Astrocyte of the spinal cord (primary cell): Measurements from ENCODE around the gene VWA8.
"Not testable (repeated sequence)": the region's sequence is repeated elsewhere in the genome, so short reads cannot be mapped to it uniquely, and the experiment has no call there.

Experiments
- DNase-seq: peaks from one replicate; pipeline ENCODE4 v3.0.0; 2011; ENCODE audit warnings: low read depth, low spot score
- H3K4me3 ChIP-seq: 2 replicates; pipeline ENCODE4 v1.5.1; 2011; ENCODE audit warnings: low read depth, mild to moderate bottlenecking, low read length, moderate library complexity
- in situ Hi-C: cut with HindIII; loops from 2 replicates; pipeline ENCODE4 v1.10.0; 2017; ENCODE audit warnings: low sequenced_read_pairs
- TF ChIP-seq, protein P1 (sequence below): IDR thresholded peaks from 2 replicates; pipeline ENCODE4 v1.5.1; 2012; ENCODE audit warnings: low read depth, mild to moderate bottlenecking, low read length, inconsistent platforms

Gene VWA8

GRCh38 chr13:41956272-41956671, 4.6 kb downstream of the VWA8 start:
- DNase-seq = no peak
- TF ChIP-seq, protein P1, sequence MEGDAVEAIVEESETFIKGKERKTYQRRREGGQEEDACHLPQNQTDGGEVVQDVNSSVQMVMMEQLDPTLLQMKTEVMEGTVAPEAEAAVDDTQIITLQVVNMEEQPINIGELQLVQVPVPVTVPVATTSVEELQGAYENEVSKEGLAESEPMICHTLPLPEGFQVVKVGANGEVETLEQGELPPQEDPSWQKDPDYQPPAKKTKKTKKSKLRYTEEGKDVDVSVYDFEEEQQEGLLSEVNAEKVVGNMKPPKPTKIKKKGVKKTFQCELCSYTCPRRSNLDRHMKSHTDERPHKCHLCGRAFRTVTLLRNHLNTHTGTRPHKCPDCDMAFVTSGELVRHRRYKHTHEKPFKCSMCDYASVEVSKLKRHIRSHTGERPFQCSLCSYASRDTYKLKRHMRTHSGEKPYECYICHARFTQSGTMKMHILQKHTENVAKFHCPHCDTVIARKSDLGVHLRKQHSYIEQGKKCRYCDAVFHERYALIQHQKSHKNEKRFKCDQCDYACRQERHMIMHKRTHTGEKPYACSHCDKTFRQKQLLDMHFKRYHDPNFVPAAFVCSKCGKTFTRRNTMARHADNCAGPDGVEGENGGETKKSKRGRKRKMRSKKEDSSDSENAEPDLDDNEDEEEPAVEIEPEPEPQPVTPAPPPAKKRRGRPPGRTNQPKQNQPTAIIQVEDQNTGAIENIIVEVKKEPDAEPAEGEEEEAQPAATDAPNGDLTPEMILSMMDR = no peak
- in situ Hi-C loops = no loop called here
- no peak overlapping the region for H3K4me3 ChIP-seq

GRCh38 chr13:41955605-41956004, 5.3 kb downstream of the VWA8 start:
- no peak overlapping the region for H3K4me3 ChIP-seq
- no peak for DNase-seq
- in situ Hi-C loops = no loop called here
- TF ChIP-seq, protein P1 = no peak

- H3K4me3 ChIP-seq = no peak overlapping the region
- no peak for DNase-seq
- in situ Hi-C loops = no loop called here
- TF ChIP-seq, protein P1 = no peak
Observed at GRCh38 chr13:41954226-41954625, 6.7 kb downstream of the VWA8 start.

DNA sequence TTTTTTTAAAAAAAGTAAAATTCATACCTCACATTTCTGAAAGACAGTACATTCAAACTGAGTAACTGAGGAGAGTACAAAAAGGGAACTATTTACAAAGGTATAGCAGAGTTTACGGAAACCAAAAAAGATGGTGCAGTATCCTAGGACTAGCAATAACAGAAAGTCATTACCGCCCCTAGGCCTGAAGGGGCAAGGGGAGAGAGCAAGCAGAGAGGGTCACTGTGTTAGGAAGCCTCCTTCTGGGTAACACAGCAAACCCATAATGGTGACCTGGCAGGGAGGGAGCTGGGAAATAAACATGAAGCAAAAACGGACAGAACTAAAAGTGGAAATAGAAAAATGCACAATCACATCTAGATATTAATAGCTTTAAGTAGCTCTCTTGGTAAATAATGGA, 8.2 kb downstream of the VWA8 start:
- TF ChIP-seq, protein P1 = no peak
- DNase-seq = no peak
- in situ Hi-C loops = no loop called here
- no peak overlapping the region for H3K4me3 ChIP-seq

GRCh38 chr13:41949104-41949503, 11.8 kb downstream of the VWA8 start:
- H3K4me3 ChIP-seq, in situ Hi-C loops, DNase-seq: not testable (repeated sequence)

GRCh38 chr13:41945926-41946325, 15.0 kb downstream of the VWA8 start:
- in situ Hi-C loops = no loop called here
- no peak overlapping the region for H3K4me3 ChIP-seq
- TF ChIP-seq, protein P1 = no peak
- DNase-seq = no peak

DNA sequence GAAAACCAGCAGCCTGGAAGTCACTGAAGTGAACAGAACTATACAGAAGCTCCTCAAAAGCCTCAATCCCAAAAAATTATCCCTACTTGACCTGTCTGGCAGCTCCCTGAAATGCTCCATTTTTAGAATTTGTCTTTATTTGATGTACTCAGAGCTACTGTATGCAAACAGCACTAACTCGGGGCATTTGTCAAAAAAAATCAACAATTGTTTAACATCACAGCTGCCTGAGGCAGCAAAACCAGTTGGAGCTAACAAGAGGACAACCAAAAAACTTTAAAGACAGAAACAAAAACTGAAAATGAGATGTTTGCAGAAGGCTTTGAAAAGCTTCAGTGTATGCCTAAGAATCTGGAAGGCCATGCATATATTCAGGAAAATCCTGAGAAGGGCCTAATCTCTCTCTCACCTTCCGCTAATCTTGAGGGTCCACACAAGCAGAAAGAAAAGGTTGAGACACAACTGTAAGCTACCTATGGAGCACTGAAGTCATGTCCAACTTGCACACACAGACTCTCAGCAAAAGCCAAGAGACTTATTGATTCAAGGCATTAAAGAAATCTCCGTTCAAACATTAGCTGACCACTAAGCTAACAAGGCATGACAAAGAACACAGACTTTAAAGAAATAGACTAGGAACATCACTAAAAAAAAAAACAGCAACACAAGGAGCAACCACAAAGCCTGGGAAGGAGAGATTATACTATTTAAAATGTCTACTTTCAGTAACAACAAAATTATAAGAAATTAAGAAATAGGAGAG, 16.1 kb downstream of the VWA8 start:
- DNase-seq = peak; percentile 29
- in situ Hi-C loops = no loop called here
- TF ChIP-seq, protein P1 = no peak
- H3K4me3 ChIP-seq = no peak overlapping the region
